Hematopoietic multipotent progenitor cell treated with erythropoietin and hydrocortisone succinate and interleukin-3 and kit ligand, for 4 days (in vitro differentiated cells): ENCODE data around the gene XBP1.
A peak's percentile ranks its signal among the peaks of the same experiment; 100 is the strongest.
"Not testable (repeated sequence)": the region's sequence is repeated elsewhere in the genome, so short reads cannot be mapped to it uniquely, and the experiment has no call there.

Experiments used
- DNase-seq: peaks from one replicate; pipeline ENCODE4 v3.0.0-alpha.2; 2015

The XBP1 gene

GRCh38 chr22:28817919-28818859 is 17.8 kb upstream of the XBP1 start:
- DNase-seq = no peak

GRCh38 chr22:28817064-28817463 is 16.7 kb upstream of the XBP1 start:
- no peak for DNase-seq

GRCh38 chr22:28815729-28816128 is 15.4 kb upstream of the XBP1 start:
- no peak for DNase-seq

- peak; percentile 67 for DNase-seq
These were observed 14.7 kb upstream of the XBP1 start for GRCh38 chr22:28815111-28815510.

- DNase-seq = peak; percentile 78
These were observed 13.6 kb upstream of the XBP1 start for GRCh38 chr22:28813772-28814518.

GRCh38 chr22:28812516-28812915 is 12.1 kb upstream of the XBP1 start:
- DNase-seq = no peak

- DNase-seq = peak; percentile 94
These were observed 10.6 kb upstream of the XBP1 start for GRCh38 chr22:28810821-28811491.

GRCh38 chr22:28808716-28809355 is 8.5 kb upstream of the XBP1 start:
- peak; percentile 65 for DNase-seq

GRCh38 chr22:28805426-28805825 is 5.1 kb upstream of the XBP1 start:
- DNase-seq = not testable (repeated sequence)

- DNase-seq = peak; percentile 85
These were observed 2.3 kb upstream of the XBP1 start for GRCh38 chr22:28802595-28803123.

- peak; percentile 92 for DNase-seq
These were observed 1.7 kb upstream of the XBP1 start for GRCh38 chr22:28801845-28802594.

GRCh38 chr22:28799606-28800307 is 612 bp downstream of the XBP1 start:
- DNase-seq = peak; percentile 64

GRCh38 chr22:28798810-28799605 is 1.4 kb downstream of the XBP1 start:
- DNase-seq = peak; percentile 76

GRCh38 chr22:28795932-28796856 is 4.2 kb downstream of the XBP1 start:
- no peak for DNase-seq

- DNase-seq = no peak
These were observed 5.2 kb downstream of the XBP1 start for GRCh38 chr22:28795071-28795693.

- no peak for DNase-seq
These were observed 6.3 kb downstream of the XBP1 start for GRCh38 chr22:28793976-28794584.

- DNase-seq = peak; percentile 36
These were observed 7.6 kb downstream of the XBP1 start for GRCh38 chr22:28792491-28793383.
